ENCODE results near the gene EFNA3. TPM values are rescaled to one million over a fixed set of nuclear protein-coding genes. Genes with fewer than 3 reads are reported as not detected.

The EFNA3 gene
- total RNA-seq, 1 experiment from 2014 or later, result 2.3 TPM

- ChIA-PET POLR2A (no interaction called here), CTCF (no interaction called here)
- TF ChIP-seq POLR2AphosphoS5 (IDR thresholded peaks at IDR 0.05; ENCODE audit: low read depth, low read length) (no peak), TCF7L2 (IDR thresholded peaks at IDR 0.05; ENCODE audit: low read depth, low read length) (peak; percentile 58; the same call in 1 of the 2 replicates)
- H3K27ac ChIP-seq (ENCODE audit: low read length), result no peak overlapping the region
- H3K9me3 ChIP-seq (ENCODE audit: control insufficient read depth, insufficient read depth, low read depth, low read length), result no peaks in the 10 kb centered on the region
- ATAC-seq (no peak), DNase-seq (ENCODE audit: low read depth, low spot score) (no peak)
- H3K27me3 ChIP-seq (ENCODE audit: control insufficient read depth, insufficient read depth, low read length), result peaks cover 9% of the 10 kb centered on the region
- BruUV-seq (replicated peaks), result no TSS peak
- intact Hi-C loops (cut with micrococcal nuclease; ENCODE audit: unreplicated experiment), result no loop called here
- peak overlapping the region; percentile 33 to 53 for H3K4me3 ChIP-seq (ENCODE audit: low read depth in 2 of 2, low read length in 2 of 2)
- H3K36me3 ChIP-seq (ENCODE audit: control insufficient read depth, insufficient read depth, low read length), result no peaks in the 10 kb centered on the region; the same call in 1 of the 2 replicates
- H3K4me1 ChIP-seq (ENCODE audit: control insufficient read depth, insufficient read depth, low read length), result peaks cover 17% of the 10 kb centered on the region
- in situ Hi-C loops (cut with HindIII; ENCODE audit: low pct_unique_long_range_greater_than_20kb, low sequenced_read_pairs), result no loop called here
Observed at GRCh38 chr1:155080312-155081228, 1.9 kb downstream of the EFNA3 start.

- POLR2A ChIA-PET, result no interaction called here
- peaks cover 9% of the 10 kb centered on the region for H3K27me3 ChIP-seq (ENCODE audit: control insufficient read depth, insufficient read depth, low read length)
- peak overlapping the region; percentile 28 to 53 for H3K4me3 ChIP-seq (ENCODE audit: low read depth in 2 of 2, low read length in 2 of 2)
- intact Hi-C loops (cut with micrococcal nuclease; ENCODE audit: unreplicated experiment) (no loop called here), in situ Hi-C loops (cut with HindIII; ENCODE audit: low pct_unique_long_range_greater_than_20kb, low sequenced_read_pairs) (no loop called here)
- TF ChIP-seq TCF7L2 (IDR thresholded peaks at IDR 0.05; ENCODE audit: low read depth, low read length) (peak; percentile 10; the same call in 1 of the 2 replicates), REST (IDR thresholded peaks at IDR 0.05; ENCODE audit: insufficient read depth in 1 of 2, low read depth in 2 of 2, low read length in 1 of 2) (no peak)
- DNase-seq (ENCODE audit: low read depth, low spot score) (no peak), ATAC-seq (no peak)
- peaks cover 21% of the 10 kb centered on the region for H3K4me1 ChIP-seq (ENCODE audit: control insufficient read depth, insufficient read depth, low read length)
- BruUV-seq (replicated peaks), result no TSS peak
- H3K36me3 ChIP-seq (ENCODE audit: control insufficient read depth, insufficient read depth, low read length), result no peaks in the 10 kb centered on the region; the same call in 1 of the 2 replicates
- H3K27ac ChIP-seq (ENCODE audit: low read length), result no peak overlapping the region
- no peaks in the 10 kb centered on the region for H3K9me3 ChIP-seq (ENCODE audit: control insufficient read depth, insufficient read depth, low read depth, low read length)
- CTCF ChIA-PET, result interaction anchor here (0.6 kb wide), 1 partner anchor 10 kb away, joined by 3 read pairs; no protein-coding TSS in a partner anchor
Observed at GRCh38 chr1:155081472-155082300, 3.0 kb downstream of the EFNA3 start.

GRCh38 chr1:155082301-155083051 is 3.8 kb downstream of the EFNA3 start:
- peaks cover 9% of the 10 kb centered on the region for H3K27me3 ChIP-seq (ENCODE audit: control insufficient read depth, insufficient read depth, low read length)
- TF ChIP-seq TCF7L2 (IDR thresholded peaks at IDR 0.05; ENCODE audit: low read depth, low read length) (no peak), REST (IDR thresholded peaks at IDR 0.05; ENCODE audit: insufficient read depth in 1 of 2, low read depth in 2 of 2, low read length in 1 of 2) (no peak), CTCF (IDR thresholded peaks at IDR 0.05) (no peak), SIN3A (IDR thresholded peaks at IDR 0.05; ENCODE audit: borderline replicate concordance, insufficient read depth, low read depth, low read length) (no peak), POLR2AphosphoS5 (IDR thresholded peaks at IDR 0.05; ENCODE audit: low read depth, low read length) (no peak)
- DNase-seq (ENCODE audit: low read depth, low spot score) (no peak), ATAC-seq (no peak)
- H3K4me3 ChIP-seq (ENCODE audit: low read depth in 2 of 2, low read length in 2 of 2), result peak overlapping the region; percentile 28 to 53
- peaks cover 21% of the 10 kb centered on the region for H3K4me1 ChIP-seq (ENCODE audit: control insufficient read depth, insufficient read depth, low read length)
- no peak overlapping the region for H3K27ac ChIP-seq (ENCODE audit: low read length)
- no peaks in the 10 kb centered on the region for H3K9me3 ChIP-seq (ENCODE audit: control insufficient read depth, insufficient read depth, low read depth, low read length)
- in situ Hi-C loops (cut with HindIII; ENCODE audit: low pct_unique_long_range_greater_than_20kb, low sequenced_read_pairs) (no loop called here), intact Hi-C loops (cut with micrococcal nuclease; ENCODE audit: unreplicated experiment) (no loop called here)
- no peaks in the 10 kb centered on the region; the same call in 1 of the 2 replicates for H3K36me3 ChIP-seq (ENCODE audit: control insufficient read depth, insufficient read depth, low read length)
- ChIA-PET POLR2A (interaction anchor here (0.6 kb wide), 2 partner anchors 90 to 145 kb away, joined by 4 to 9 read pairs; no protein-coding TSS in a partner anchor), CTCF (interaction anchor here (0.6 kb wide), 2 partner anchors 13 to 124 kb away, joined by 6 to 7 read pairs; no protein-coding TSS in a partner anchor)
- BruUV-seq (replicated peaks), result no TSS peak

Measured in Panc1 (cell line).